Neural progenitor cell (in vitro differentiated cells): ENCODE measurements around the gene WWOX. TPM values are rescaled to one million over a fixed set of nuclear protein-coding genes. Genes with fewer than 3 reads are reported as not detected.

Experiments
- DNase-seq: peaks from one replicate; pipeline ENCODE4 v3.0.0-alpha.2; 2016; ENCODE audit warnings: low spot score
- H2AFZ ChIP-seq: fragments of 200-600 bp; sonication (generic); replicated peaks from 2 replicates; pipeline ENCODE4 v1.6.1; 2016; ENCODE audit warnings: antibody characterized with exemption
- H3F3A ChIP-seq: fragments of 200-600 bp; sonication (generic); 2 replicates; pipeline ENCODE4 v1.6.1; 2016; ENCODE audit warnings: antibody characterized with exemption, low read depth
- H3K27ac ChIP-seq: fragments of 200-600 bp; sonication (generic); 2 replicates; pipeline ENCODE4 v1.5.1; 2016; ENCODE audit warnings: mild to moderate bottlenecking
- H3K27me3 ChIP-seq: fragments of 200-600 bp; sonication (generic); 2 replicates; pipeline ENCODE4 v1.6.1; 2016; ENCODE audit warnings: mild to moderate bottlenecking, moderate library complexity
- H3K36me3 ChIP-seq: fragments of 200-600 bp; sonication (generic); 2 replicates; pipeline ENCODE4 v1.5.1; 2016
- H3K4me1 ChIP-seq: fragments of 200-600 bp; sonication (generic); 2 replicates; pipeline ENCODE4 v1.6.1; 2016; ENCODE audit warnings: mixed run types
- H3K4me2 ChIP-seq: fragments of 200-600 bp; sonication (generic); 2 replicates; pipeline ENCODE4 v1.6.1; 2016
- H3K4me3 ChIP-seq: fragments of 200-600 bp; sonication (generic); 2 replicates; pipeline ENCODE4 v1.5.1; 2016
- H3K79me2 ChIP-seq: fragments of 200-600 bp; sonication (generic); 2 replicates; pipeline ENCODE4 v1.6.1; 2016; ENCODE audit warnings: low read depth
- H3K9ac ChIP-seq: fragments of 200-600 bp; sonication (generic); 2 replicates; pipeline ENCODE4 v1.6.1; 2016
- H3K9me3 ChIP-seq: fragments of 200-600 bp; sonication (generic); 2 replicates; pipeline ENCODE4 v1.5.1; 2016; ENCODE audit warnings: low read depth
- H4K20me1 ChIP-seq: fragments of 200-600 bp; sonication (generic); 2 replicates; pipeline ENCODE4 v1.6.1; 2016; ENCODE audit warnings: low read depth
- H3K27ac Mint-ChIP-seq: 3 replicates; pipeline ENCODE4 v1.8.0; 2021; ENCODE audit warnings: mixed read lengths
- H3K27me3 Mint-ChIP-seq: 2 replicates; pipeline ENCODE4 v1.8.0; 2022; ENCODE audit warnings: low read depth, mild to moderate bottlenecking, inconsistent platforms, moderate library complexity, mixed read lengths; ENCODE audit not compliant: insufficient read depth
- H3K36me3 Mint-ChIP-seq: 3 replicates; pipeline ENCODE4 v1.8.0; 2021; ENCODE audit warnings: mixed read lengths
- H3K4me1 Mint-ChIP-seq: 3 replicates; pipeline ENCODE4 v1.8.0; 2021; ENCODE audit warnings: mixed read lengths
- H3K4me3 Mint-ChIP-seq: 3 replicates; pipeline ENCODE4 v1.8.0; 2021; ENCODE audit warnings: mild to moderate bottlenecking, moderate library complexity, mixed read lengths
- H3K9me3 Mint-ChIP-seq: 3 replicates; pipeline ENCODE4 v1.8.0; 2020; ENCODE audit warnings: mixed read lengths
- EZH2 ChIP-seq: fragments of 200-600 bp; sonication (generic); IDR thresholded peaks from 2 replicates; pipeline ENCODE4 v1.6.1; 2017; ENCODE audit warnings: antibody characterized with exemption, mild to moderate bottlenecking, moderate library complexity
- EZH2phosphoT487 ChIP-seq: fragments of 200-600 bp; sonication (generic); IDR thresholded peaks from 2 replicates; pipeline ENCODE4 v1.6.1; 2017; ENCODE audit warnings: antibody characterized with exemption
- total RNA-seq: library from RNA; depleted of rRNA; stranded (reverse); fragments of >200 nt; gene quantifications from 2 replicates; pipeline ENCODE4 v1.2.3, GENCODE V29; 2015; ENCODE audit warnings: low replicate concordance
- TF ChIP-seq, protein P1 (sequence below): fragments of 200-600 bp; sonication (generic); IDR thresholded peaks from 2 replicates; pipeline ENCODE4 v1.5.1; 2017; ENCODE audit warnings: antibody characterized with exemption, mild to moderate bottlenecking

The WWOX gene
- total RNA-seq, 1 donor from 2014 or later, result 63.7 TPM

DNA sequence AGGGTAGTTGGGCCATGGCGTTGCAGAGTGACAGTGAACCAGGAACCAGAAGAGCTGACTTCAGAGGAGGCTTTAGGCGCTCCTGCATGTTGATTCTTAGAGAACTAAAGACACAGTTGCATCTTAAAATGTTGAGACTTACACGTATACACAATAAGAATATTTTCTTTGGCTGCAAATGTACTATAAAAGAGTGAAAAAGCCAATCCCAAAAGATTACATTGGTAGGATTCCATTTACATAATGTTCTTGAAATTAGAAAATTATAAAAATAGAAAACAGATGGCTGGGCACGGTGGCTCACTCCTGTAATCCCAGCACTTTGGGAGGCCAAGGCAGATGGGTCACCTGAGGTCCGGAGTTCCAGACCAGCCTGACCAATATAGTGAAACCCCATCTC is 738.8 kb downstream of the WWOX start:
- Mint-ChIP-seq H3K4me1 (peaks cover 2% of the 10 kb centered on the region), H3K4me3 (no peak overlapping the region), H3K27ac (no peak overlapping the region), H3K9me3 (peaks cover 2% of the 10 kb centered on the region), H3K27me3 (no peaks in the 10 kb centered on the region), H3K36me3 (no peaks in the 10 kb centered on the region)
- H3K27me3 ChIP-seq, result no peaks in the 10 kb centered on the region
- no peak overlapping the region for H3K27ac ChIP-seq
- no peak for DNase-seq
- H3F3A ChIP-seq, result no peaks in the 10 kb centered on the region
- H3K79me2 ChIP-seq, result no peaks in the 10 kb centered on the region
- no peak overlapping the region for H3K9ac ChIP-seq
- TF ChIP-seq EZH2 (no peak), EZH2phosphoT487 (no peak)
- TF ChIP-seq, protein P1, sequence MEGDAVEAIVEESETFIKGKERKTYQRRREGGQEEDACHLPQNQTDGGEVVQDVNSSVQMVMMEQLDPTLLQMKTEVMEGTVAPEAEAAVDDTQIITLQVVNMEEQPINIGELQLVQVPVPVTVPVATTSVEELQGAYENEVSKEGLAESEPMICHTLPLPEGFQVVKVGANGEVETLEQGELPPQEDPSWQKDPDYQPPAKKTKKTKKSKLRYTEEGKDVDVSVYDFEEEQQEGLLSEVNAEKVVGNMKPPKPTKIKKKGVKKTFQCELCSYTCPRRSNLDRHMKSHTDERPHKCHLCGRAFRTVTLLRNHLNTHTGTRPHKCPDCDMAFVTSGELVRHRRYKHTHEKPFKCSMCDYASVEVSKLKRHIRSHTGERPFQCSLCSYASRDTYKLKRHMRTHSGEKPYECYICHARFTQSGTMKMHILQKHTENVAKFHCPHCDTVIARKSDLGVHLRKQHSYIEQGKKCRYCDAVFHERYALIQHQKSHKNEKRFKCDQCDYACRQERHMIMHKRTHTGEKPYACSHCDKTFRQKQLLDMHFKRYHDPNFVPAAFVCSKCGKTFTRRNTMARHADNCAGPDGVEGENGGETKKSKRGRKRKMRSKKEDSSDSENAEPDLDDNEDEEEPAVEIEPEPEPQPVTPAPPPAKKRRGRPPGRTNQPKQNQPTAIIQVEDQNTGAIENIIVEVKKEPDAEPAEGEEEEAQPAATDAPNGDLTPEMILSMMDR, result no peak
- H3K4me2 ChIP-seq, result no peak overlapping the region
- no peaks in the 10 kb centered on the region for H3K36me3 ChIP-seq
- H4K20me1 ChIP-seq, result no peaks in the 10 kb centered on the region
- H3K9me3 ChIP-seq, result no peaks in the 10 kb centered on the region
- H3K4me3 ChIP-seq, result no peak overlapping the region
- H3K4me1 ChIP-seq, result no peaks in the 10 kb centered on the region
- H2AFZ ChIP-seq, result no peak overlapping the region

DNA sequence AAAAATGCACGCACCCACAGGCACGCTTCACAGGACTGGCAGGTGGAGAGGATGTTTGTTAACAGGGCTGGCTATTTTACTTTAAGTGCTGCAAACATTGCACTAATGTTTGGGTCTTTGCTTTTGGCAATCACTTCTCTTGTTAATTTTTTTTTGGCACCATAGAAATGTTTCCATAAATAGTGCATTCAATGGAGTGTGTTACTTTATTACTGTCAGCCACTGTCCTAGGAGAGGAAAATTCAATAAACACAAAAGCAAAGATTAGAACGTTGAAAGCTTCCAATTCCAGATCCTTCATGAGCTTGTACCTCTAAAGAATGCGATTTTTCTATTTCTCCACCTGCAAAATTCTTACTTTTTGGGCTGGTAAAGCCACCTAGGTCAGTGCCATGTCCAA is 743.5 kb downstream of the WWOX start:
- no peaks in the 10 kb centered on the region for H3K36me3 Mint-ChIP-seq
- Histone ChIP-seq H3K9me3 (no peaks in the 10 kb centered on the region), H3K79me2 (no peaks in the 10 kb centered on the region), H3K27me3 (no peaks in the 10 kb centered on the region), H3K36me3 (no peaks in the 10 kb centered on the region), H3K4me1 (peaks cover 13% of the 10 kb centered on the region), H3F3A (no peaks in the 10 kb centered on the region), H3K4me2 (no peak overlapping the region), H3K9ac (no peak overlapping the region), H2AFZ (no peak overlapping the region), H3K27ac (no peak overlapping the region), H3K4me3 (no peak overlapping the region), H4K20me1 (no peaks in the 10 kb centered on the region)
- H3K27me3 Mint-ChIP-seq, result no peaks in the 10 kb centered on the region
- H3K4me3 Mint-ChIP-seq, result no peak overlapping the region
- DNase-seq, result no peak
- H3K4me1 Mint-ChIP-seq, result peaks cover 19% of the 10 kb centered on the region
- H3K9me3 Mint-ChIP-seq, result peaks cover 2% of the 10 kb centered on the region
- no peak overlapping the region for H3K27ac Mint-ChIP-seq
- TF ChIP-seq EZH2 (no peak), EZH2phosphoT487 (no peak)
- TF ChIP-seq, protein P1, result no peak

DNA sequence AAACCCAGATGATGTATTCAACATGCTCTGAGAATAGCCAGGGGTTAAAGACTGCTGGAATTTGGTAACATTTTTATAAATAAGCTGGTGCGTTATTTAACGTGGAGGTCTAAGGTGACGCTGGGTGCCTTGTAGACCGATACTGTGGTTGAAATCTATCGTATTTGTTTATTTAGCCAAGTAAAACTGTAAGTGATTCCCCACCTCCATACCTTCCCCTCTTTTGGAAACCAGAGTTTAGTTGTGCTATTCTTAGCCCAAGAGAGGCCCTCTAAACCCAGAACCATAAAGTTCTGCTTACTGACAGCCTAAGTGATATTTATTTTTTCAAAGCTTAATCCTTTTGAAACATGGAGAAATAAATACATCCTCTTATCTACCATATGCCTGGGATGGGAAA is 744.5 kb downstream of the WWOX start:
- no peak overlapping the region for H3K27ac ChIP-seq
- no peak for DNase-seq
- peaks cover 19% of the 10 kb centered on the region for H3K4me1 Mint-ChIP-seq

More for the DNA sequence above, 744.5 kb downstream of the WWOX start:
- Histone ChIP-seq H2AFZ (no peak overlapping the region), H3K4me2 (no peak overlapping the region), H3K79me2 (no peaks in the 10 kb centered on the region), H3K9ac (no peak overlapping the region), H3K27me3 (no peaks in the 10 kb centered on the region), H3K4me1 (peaks cover 13% of the 10 kb centered on the region), H3K9me3 (no peaks in the 10 kb centered on the region), H3K4me3 (no peak overlapping the region), H4K20me1 (no peaks in the 10 kb centered on the region), H3K36me3 (no peaks in the 10 kb centered on the region), H3F3A (no peaks in the 10 kb centered on the region)
- TF ChIP-seq EZH2phosphoT487 (no peak), EZH2 (no peak)
- TF ChIP-seq, protein P1, result no peak
- peaks cover 4% of the 10 kb centered on the region for H3K9me3 Mint-ChIP-seq
- H3K27ac Mint-ChIP-seq, result no peak overlapping the region
- no peak overlapping the region for H3K4me3 Mint-ChIP-seq
- H3K27me3 Mint-ChIP-seq, result peaks cover 2% of the 10 kb centered on the region
- H3K36me3 Mint-ChIP-seq, result no peaks in the 10 kb centered on the region
